ENCODE measurements around the gene CAVIN2.

The CAVIN2 gene

GRCh38 chr2:191864628-191865374, 17.9 kb upstream of the CAVIN2 start:
- DNase-seq = no peak

DNA sequence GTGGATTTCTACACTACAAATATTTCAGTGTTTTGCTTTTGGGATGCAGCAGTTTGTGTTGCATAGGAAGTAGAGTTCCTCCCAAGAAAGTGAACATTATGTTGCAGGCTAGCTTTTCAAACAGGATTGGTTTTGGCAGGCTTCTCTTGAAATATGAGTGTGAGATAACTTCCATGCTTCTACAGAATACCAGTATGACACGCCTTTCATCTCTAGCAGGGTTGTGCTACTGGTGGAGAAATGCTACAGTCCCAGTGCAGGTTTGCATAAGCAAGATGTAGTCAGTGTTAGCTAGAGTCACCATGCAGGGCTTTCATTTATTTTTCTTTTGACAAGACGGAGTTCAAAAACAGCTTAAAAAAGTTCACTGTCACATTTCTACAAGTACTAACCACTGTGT, 17.1 kb upstream of the CAVIN2 start:
- no peak for DNase-seq

GRCh38 chr2:191862156-191862775, 15.4 kb upstream of the CAVIN2 start:
- DNase-seq = no peak

DNA sequence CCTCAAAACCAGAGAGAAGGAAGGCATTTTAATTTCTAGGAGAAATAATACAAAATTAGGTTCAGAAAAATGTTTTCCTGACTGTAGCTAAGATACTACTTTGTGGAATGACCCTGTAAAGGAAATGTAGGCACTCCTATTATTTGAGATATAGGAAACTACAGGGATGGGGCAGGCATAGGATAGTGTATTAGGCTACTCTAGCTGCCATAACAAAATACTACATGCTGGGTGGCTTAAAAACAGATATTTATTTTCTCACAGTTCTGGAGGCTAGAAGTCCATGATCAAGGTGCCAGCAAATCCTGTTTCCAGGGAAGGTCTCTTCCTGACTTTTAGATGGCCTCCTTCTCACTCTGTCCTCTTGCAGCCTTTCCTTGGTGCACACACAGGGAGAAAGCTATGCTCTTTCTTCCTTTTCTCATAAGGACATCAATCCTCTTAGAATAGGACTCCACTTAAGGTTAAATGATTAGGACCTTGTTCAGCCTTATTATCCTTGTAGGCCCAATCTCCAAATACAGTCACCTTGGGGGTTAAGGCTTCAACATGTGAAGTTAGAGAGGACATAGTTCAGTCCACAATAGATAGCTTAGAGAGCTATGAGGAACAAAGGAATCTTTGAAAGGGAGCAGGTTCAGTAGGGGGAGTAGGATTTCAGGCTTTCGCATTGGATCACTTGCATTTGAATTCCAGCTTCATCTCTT, 14.0 kb upstream of the CAVIN2 start:
- DNase-seq = no peak

DNA sequence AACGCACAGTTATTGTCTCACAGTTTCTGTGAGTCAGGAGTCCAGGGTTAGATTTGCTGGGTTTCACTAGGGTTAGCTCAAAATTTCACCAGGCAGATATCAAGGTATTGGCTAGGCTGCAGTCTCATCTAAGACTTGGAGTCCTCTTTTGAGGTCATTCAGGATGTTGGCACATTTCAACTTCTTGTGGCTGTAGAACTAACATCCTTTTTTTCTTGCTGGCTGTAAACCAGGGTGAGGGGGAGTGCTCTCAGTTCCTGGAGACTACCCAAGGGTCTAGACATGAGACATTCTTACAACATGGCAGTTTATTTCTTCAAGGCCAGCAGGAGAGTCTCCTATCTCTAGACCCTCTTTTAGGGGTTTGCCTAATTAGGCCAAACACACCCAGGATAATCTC, 12.8 kb upstream of the CAVIN2 start:
- DNase-seq = no peak

DNA sequence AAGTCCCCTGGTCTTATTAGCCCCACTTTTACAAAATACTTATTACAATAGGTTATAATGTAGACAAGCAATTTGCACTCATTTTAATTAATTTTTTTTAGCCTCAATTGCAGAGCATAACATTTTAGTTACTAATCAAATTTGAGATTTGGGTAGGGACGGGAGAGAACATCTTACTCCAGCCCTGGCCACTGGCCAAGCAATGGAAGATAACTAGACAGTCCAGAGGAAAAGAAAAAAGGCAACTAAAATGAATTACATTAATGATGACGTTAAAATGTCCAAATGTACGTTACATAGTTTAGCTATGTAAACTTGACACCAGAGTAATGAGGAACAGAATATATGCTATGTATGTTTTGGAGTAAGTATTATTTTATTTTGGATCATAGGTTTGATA, 11.0 kb upstream of the CAVIN2 start:
- DNase-seq = no peak

DNA sequence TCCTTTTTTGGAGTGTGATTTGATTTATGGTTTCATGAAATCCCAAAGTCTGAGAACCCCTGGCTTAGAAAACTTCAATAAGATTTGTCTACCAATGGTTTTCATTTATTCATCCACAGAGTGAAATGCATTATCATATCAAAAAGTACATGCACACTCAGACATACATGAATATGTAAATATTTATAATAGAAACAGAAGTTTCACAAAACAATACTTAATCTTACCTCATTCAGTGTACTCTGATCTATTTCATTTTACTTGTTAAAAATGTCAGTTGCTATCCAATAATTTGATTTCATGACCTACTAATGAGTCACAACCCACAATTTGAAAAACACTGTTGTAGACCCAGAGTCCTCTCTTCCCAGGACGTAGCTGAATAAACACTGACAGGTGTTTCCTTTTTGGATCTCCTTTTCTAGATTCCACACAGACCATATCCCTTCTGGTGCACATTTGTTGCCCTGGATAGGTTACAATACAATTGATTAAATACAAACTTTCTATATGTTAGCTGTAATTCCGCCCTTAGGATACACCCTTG, 10.4 kb upstream of the CAVIN2 start:
- no peak for DNase-seq

- DNase-seq = no peak
These were observed 9.4 kb upstream of the CAVIN2 start for GRCh38 chr2:191856111-191856876.

GRCh38 chr2:191855382-191855781, 8.5 kb upstream of the CAVIN2 start:
- no peak for DNase-seq

GRCh38 chr2:191854382-191855372, 7.8 kb upstream of the CAVIN2 start:
- DNase-seq = no peak

GRCh38 chr2:191853843-191854242, 7.0 kb upstream of the CAVIN2 start:
- DNase-seq = no peak

DNA sequence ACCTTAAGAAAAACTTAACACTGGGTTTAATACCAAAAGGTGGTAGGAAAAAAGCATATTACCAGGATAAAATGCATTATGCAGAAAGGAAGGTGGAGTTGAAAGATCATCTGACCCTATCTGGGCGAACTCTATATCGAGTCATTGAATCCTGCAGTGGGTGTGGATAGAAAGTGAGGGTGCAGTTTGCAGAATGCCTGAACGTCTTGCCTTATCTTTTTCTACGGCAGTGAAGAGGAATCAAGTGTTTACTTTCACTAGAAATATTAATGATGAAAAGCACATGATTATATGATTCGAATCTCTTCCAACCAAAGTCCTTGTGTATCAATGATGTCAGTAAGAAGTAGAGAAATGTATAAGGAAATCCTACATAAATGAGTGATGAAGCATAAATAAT, 4.3 kb upstream of the CAVIN2 start:
- no peak for DNase-seq

GRCh38 chr2:191848771-191849767, 2.2 kb upstream of the CAVIN2 start:
- no peak for DNase-seq

DNA sequence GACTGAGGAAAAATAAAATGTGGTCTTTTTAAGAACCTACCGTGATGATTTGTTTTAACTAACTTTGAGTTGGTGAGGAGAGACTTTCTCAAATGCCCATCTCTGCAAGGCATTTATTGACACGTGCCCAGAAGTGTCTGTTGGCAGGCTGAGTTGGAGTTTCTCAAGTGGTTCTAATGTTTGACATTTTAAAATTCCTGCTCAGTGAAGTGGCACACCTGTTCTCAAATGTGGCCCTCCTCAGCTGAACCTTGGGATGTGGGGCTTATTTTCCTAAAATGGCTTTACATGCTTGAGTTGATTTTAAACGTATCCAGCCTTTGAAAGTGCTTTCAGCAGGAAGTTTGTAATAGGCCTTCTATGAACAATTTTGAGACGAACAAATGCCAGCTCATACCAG, 876 bp upstream of the CAVIN2 start:
- no peak for DNase-seq

DNA sequence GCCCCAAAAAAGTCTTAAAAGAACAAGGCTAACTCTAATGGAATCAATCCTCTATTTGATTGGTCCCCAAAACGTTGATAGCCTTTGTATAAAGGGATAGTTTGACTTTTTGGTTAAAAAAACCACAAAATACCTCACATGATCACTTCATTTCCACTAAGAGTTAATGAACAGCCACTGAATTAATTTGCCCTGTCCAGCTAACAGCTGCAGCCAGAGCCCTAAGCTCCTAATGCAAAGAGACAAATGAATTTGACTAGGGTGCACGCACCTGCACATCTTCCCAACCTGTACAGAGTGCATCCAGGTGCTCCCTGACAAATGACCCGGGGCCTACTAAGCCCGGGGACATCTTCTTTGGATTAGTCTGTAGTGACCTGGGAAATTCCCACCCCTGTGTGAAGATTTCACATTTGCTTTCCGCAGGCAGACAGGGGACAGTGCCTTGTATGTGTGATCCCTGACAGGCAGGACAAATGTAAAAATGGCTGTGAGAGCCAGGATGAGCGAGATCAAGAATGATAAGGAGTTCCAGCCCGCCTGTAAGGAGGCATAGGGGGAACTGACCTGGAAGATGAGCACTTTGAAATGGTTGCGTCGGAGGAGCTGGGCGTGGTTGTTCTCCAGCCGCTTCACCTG, 893 bp downstream of the CAVIN2 start:
- DNase-seq = no peak

GRCh38 chr2:191845248-191845715, 1.6 kb downstream of the CAVIN2 start:
- DNase-seq = no peak

GRCh38 chr2:191844706-191845105, 2.2 kb downstream of the CAVIN2 start:
- no peak for DNase-seq

DNA sequence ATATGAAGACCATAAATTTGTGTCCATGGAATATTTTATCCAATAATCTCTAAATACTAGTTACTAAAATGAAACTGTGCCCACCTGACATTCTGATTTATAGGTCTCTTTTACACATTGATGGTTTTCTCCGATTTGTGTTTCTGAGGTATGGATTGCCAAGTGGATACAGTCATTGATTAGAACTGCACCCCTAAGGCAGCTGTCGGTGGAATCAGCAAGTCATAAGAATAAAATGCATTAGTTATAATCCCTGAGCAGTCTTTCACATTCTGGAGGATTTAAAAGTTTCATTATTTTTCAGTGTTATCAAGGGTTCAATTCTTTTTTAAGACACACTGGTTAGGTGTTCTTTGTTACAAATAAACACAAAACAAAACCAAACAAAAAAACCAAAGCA, 6.0 kb downstream of the CAVIN2 start:
- DNase-seq = no peak

DNA sequence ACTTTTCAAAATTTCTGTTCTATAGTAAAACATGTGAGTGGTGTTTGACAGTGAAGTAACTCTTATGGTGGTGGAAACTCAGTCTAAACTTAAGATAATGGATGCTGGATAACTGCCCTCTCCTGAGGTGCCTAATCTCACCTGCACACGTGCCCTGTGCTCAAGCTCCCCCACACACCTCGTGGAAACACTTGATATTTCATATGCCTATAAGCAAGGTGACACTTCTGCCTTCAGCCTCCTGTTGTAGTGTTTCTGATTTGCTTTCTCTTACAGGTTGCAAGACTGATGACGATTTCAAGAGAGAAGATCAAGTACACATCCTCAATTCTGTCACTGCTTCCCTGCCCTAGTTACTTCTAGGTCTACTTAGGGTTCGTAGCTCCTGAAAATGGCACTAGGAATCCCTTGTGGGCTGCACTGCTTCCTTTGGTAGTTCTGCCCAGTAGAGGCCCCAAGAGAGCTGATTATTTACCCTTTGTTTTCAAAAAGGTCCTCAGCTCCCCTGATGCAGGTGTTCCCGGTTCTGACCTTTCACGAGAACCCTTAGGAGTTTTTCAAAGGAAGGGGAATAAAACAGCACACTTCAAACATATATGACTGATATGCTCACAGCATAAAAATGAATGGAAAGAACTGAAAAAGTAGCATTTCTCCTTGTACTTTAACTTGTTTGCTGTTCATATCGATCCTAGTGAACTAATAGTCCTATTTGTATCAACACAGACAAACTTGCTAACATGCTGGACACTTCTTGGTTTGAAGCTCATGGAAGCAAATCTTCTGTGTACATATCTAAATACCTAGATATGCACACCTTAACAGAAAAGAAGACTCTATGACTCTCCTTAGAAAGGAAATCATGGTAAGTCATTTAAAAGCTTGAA, 6.7 kb downstream of the CAVIN2 start:
- DNase-seq = no peak

Measured in stimulated activated CD4-positive, alpha-beta T cell treated with anti-CD3 and anti-CD28 coated beads, Interleukin-2, amount 100 ng/mL, for 48 hours (primary cell).